ENCODE data around the gene ZFAND4. TPM values are rescaled to one million over a fixed set of nuclear protein-coding genes. Genes with fewer than 3 reads are reported as not detected.

The ZFAND4 gene
- total and polyA plus RNA-seq, 9 of the 15 experiments (the other 6 are each of a cell fraction or from before 2014, with no cell fraction given): 0.42 to 3.0 (median 1.5) TPM

DNA sequence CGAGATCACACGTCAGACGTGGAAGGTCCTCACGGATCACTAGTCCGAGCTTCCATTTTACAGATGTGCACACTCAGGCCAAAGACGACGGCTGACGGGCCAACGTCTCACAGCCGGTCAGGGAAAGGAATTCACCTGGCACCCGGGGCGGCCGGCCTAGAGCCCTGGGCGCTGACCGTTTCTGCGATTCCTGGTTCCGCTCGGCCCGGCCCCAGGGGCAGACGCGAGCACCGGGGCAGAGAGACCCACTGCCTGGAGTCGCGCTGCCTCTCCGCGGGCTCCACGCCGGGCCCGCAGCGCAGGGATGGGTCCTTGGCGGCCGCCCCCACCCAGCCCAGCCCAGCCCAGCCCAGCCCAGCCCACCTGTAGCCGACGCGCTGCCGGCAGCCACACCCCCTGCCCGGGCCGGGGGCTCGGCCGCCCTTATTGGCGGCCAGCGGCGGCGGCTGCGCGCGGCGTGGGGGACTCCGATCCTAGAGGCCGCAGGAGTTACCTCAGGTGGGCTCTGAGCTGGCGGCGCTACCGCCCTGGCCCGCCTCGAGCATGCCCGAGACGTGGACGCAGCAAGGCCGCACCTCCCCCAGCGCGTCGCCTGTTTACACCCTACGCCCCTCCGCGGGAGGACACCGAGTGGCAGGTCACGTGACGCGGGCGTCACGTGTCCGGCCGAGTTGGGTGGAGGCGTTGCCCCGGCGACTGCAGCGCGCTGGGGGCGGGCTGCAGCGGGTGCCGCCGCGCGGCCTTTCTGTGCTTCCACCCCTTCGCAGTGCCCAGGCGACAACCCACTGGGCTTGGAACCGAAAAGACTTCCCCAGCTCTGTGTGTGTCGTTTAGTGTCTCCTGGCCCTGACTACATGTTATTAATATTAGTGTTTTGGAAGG lies 78.1 kb downstream of the ZFAND4 start (continued):
- TF ChIP-seq ZBTB11 (CRISPR knock-in tag; IDR thresholded peaks at IDR 0.05) (0 out of 6 replicates have a peak, but pooled peaks of 1 of the 3 experiments have one; percentile 33), ZKSCAN8 (CRISPR knock-in tag; IDR thresholded peaks at IDR 0.05) (peak; percentile 82; the same call in 1 of the 2 replicates), SP1 (CRISPR knock-in tag; IDR thresholded peaks at IDR 0.05) (peak; percentile 91), ZNF449 (CRISPR knock-in tag; IDR thresholded peaks at IDR 0.05) (peak; percentile 33; the same call in 1 of the 2 replicates), ZFX (CRISPR knock-in tag; IDR thresholded peaks at IDR 0.05) (peak; percentile 95), ZNF311 (CRISPR knock-in tag; IDR thresholded peaks at IDR 0.05) (0 out of 2 replicates have a peak, but pooled peaks have one; percentile 28), RBM34 (IDR thresholded peaks at IDR 0.05; ENCODE audit: borderline replicate concordance, insufficient read depth, low read length) (0 out of 2 replicates have a peak, but pooled peaks have one; percentile 66), HDAC1 (IDR thresholded peaks at IDR 0.05) (peak; percentile 89 to 98), SAP30 (IDR thresholded peaks at IDR 0.05; ENCODE audit: borderline replicate concordance, insufficient read depth, low read depth, low read length, poor library complexity, severe bottlenecking) (peak; percentile 98), TFAP4 (CRISPR knock-in tag; IDR thresholded peaks at IDR 0.05; ENCODE audit: borderline replicate concordance) (peak; percentile 93), GABPB1 (CRISPR knock-in tag; IDR thresholded peaks at IDR 0.05) (peak; percentile 78), RBM25 (IDR thresholded peaks at IDR 0.05; ENCODE audit: low read depth, low read length, severe bottlenecking) (peak; percentile 61), MBD1 (CRISPR knock-in tag; IDR thresholded peaks at IDR 0.05) (no peak), POU5F1 (IDR thresholded peaks at IDR 0.05; ENCODE audit: borderline replicate concordance, low read depth, low read length, partially characterized antibody) (peak; percentile 45)
